ENCODE data around the gene TPM4.

Gene TPM4

GRCh38 chr19:16074488-16075365 is 1.6 kb upstream of the TPM4 start:
- in situ Hi-C loops (cut with HindIII; ENCODE audit: low sequenced_read_pairs) = no loop called here
- no peak for DNase-seq (ENCODE audit: low read depth, low spot score)
- no peak overlapping the region for H3K4me3 ChIP-seq (ENCODE audit: low read depth, low read length)
- TF ChIP-seq CTCF (IDR thresholded peaks at IDR 0.05; ENCODE audit: low read depth, low read length) = no peak

- DNase-seq (ENCODE audit: low read depth, low spot score) = no peak
- peak overlapping the region; percentile 48 for H3K4me3 ChIP-seq (ENCODE audit: low read depth, low read length)
- in situ Hi-C loops (cut with HindIII; ENCODE audit: low sequenced_read_pairs) = no loop called here
- no peak for TF ChIP-seq CTCF (IDR thresholded peaks at IDR 0.05; ENCODE audit: low read depth, low read length)
Measured at GRCh38 chr19:16075430-16076153, 703 bp upstream of the TPM4 start.

- H3K4me3 ChIP-seq (ENCODE audit: low read depth, low read length) = peak overlapping the region; percentile 94
- in situ Hi-C loops (cut with HindIII; ENCODE audit: low sequenced_read_pairs) = no loop called here
- no peak for TF ChIP-seq CTCF (IDR thresholded peaks at IDR 0.05; ENCODE audit: low read depth, low read length)
- no peak for DNase-seq (ENCODE audit: low read depth, low spot score)
Measured at GRCh38 chr19:16076958-16077611, 790 bp downstream of the TPM4 start.

GRCh38 chr19:16077984-16078758 is 1.9 kb downstream of the TPM4 start:
- DNase-seq (ENCODE audit: low read depth, low spot score) = no peak
- in situ Hi-C loops (cut with HindIII; ENCODE audit: low sequenced_read_pairs) = no loop called here
- H3K4me3 ChIP-seq (ENCODE audit: low read depth, low read length) = peak overlapping the region; percentile 94
- no peak for TF ChIP-seq CTCF (IDR thresholded peaks at IDR 0.05; ENCODE audit: low read depth, low read length)

- H3K4me3 ChIP-seq (ENCODE audit: low read depth, low read length) = peak overlapping the region; percentile 94
- in situ Hi-C loops (cut with HindIII; ENCODE audit: low sequenced_read_pairs) = no loop called here
- peak; percentile 97 for DNase-seq (ENCODE audit: low read depth, low spot score)
- no peak for TF ChIP-seq CTCF (IDR thresholded peaks at IDR 0.05; ENCODE audit: low read depth, low read length)
Measured at GRCh38 chr19:16078759-16079707, 2.7 kb downstream of the TPM4 start.

All from astrocyte of the spinal cord (primary cell).